ENCODE data around the gene KANTR.

Gene KANTR

DNA sequence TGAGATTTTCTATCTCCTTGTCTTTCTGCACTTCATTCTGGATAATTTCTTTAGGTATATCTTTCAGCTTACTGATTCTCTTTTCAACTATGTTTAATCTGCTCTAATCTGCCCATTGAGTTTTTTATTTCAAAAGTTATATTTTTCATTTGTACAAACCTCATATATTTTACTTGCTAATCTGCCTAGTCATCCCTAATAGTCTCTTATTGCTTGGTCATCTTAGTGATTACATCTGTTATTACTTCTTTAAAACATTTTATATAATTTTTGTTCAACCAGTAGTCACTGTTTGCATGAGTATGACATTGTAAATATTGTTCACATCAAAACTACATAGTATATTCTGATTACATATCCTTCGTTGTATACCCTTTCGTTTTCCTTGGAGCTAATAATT is 32.4 kb downstream of the KANTR start:
- TF ChIP-seq, protein P1, sequence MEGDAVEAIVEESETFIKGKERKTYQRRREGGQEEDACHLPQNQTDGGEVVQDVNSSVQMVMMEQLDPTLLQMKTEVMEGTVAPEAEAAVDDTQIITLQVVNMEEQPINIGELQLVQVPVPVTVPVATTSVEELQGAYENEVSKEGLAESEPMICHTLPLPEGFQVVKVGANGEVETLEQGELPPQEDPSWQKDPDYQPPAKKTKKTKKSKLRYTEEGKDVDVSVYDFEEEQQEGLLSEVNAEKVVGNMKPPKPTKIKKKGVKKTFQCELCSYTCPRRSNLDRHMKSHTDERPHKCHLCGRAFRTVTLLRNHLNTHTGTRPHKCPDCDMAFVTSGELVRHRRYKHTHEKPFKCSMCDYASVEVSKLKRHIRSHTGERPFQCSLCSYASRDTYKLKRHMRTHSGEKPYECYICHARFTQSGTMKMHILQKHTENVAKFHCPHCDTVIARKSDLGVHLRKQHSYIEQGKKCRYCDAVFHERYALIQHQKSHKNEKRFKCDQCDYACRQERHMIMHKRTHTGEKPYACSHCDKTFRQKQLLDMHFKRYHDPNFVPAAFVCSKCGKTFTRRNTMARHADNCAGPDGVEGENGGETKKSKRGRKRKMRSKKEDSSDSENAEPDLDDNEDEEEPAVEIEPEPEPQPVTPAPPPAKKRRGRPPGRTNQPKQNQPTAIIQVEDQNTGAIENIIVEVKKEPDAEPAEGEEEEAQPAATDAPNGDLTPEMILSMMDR (IDR thresholded peaks at IDR 0.05; ENCODE audit: low read depth, low read length, missing control alignments): no peak
- H3K4me3 ChIP-seq (replicated peaks; ENCODE audit: low read depth, low read length): no peak overlapping the region
- DNase-seq (ENCODE audit: extremely low read depth, low read depth): no peak

DNA sequence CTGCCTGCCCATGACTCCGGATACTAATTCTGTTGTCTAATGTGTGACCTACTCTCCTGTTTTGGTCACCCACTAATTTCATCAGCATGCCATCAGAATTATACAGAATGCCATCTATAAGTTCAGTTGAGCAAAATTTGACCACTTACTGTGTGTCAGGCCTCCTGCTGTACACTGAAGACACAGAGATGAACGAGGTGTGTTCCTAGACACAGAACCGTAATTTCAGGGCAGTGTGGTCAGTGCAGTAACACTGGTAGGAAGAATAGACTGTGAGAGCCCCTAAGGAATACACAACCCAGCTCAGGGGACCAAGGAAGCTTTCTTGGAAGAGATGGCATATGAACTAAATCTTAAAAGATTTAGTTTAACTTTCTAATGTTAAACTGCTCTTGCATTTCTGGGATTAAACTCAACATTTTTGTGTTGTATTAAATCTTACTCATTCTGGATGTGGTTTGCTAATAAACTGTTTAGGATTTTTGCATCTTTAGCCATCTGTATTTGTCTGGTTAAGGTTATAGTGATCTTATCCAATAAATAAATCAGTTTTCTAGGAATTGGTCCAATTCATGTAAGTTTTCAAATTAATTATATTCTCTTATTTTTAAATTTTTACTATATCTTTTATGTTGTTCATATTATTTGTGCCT is 34.3 kb downstream of the KANTR start:
- no peak for DNase-seq (ENCODE audit: extremely low read depth, low read depth)
- no peak overlapping the region for H3K4me3 ChIP-seq (replicated peaks; ENCODE audit: low read depth, low read length)
- TF ChIP-seq, protein P1 (IDR thresholded peaks at IDR 0.05; ENCODE audit: low read depth, low read length, missing control alignments): no peak

DNA sequence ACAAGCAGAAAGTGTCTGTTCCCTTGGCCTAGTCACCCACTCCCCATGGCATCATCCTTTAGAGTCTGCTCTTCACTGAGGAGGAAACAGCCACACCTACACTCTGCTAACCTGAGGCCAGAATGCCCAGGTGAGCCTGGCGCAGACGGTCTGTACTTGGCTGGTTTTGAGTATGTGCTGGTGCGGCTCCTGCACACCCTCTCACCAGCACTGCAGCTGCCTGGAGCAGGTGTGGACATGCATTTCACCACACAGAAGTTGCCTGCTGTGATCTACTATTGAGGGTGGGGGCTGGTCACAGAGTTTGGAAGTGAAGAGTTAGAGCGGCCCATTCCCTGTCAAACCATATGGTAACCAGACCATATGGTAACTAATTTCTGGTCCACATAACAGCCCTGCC is 39.5 kb downstream of the KANTR start:
- no peak overlapping the region for H3K4me3 ChIP-seq (replicated peaks; ENCODE audit: low read depth, low read length)
- DNase-seq (ENCODE audit: extremely low read depth, low read depth): no peak
- TF ChIP-seq, protein P1 (IDR thresholded peaks at IDR 0.05; ENCODE audit: low read depth, low read length, missing control alignments): no peak

DNA sequence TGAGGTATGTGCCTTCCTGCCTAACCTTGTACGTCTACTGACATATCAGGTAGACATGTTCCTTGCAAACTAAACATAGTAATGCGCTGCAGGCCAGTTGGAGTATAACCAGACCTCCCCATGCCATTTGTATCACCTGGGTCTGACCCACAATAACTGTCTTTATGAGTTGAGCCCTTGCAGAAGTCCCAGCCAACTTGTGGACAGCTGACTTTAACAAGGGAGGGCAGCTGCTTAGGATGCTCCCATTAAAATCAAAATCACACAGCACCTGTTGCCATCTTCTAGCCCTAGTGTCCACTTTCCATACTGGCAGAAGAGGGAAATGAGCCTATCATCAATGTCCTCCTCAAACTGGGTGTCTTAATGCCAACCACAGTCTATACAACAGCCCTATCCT is 41.6 kb downstream of the KANTR start:
- TF ChIP-seq, protein P1 (IDR thresholded peaks at IDR 0.05; ENCODE audit: low read depth, low read length, missing control alignments): no peak

DNA sequence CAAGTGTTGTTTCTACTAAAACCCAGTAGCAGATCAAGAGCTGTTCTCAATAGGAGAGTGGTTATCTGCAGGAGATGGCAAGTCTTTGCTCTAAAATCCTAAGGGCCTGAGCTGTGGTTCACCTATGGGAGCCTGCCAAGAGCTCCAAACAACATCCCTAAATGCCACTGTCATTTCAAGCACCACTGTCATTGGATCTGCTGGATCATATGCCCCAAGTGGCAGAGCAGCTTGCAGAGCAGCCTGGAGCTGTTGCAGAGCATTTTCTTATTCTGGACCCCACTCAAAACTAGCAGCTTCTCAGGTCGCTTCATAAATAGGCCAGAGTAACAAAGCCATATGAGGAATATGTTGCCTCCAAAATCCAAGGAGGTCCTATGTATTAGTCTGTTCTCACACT is 59.6 kb downstream of the KANTR start:
- TF ChIP-seq, protein P1 (IDR thresholded peaks at IDR 0.05; ENCODE audit: low read depth, low read length, missing control alignments): no peak
- H3K4me3 ChIP-seq (replicated peaks; ENCODE audit: low read depth, low read length): no peak overlapping the region
- no peak for DNase-seq (ENCODE audit: extremely low read depth, low read depth)

More for the DNA sequence above, 41.6 kb downstream of the KANTR start:
- H3K4me3 ChIP-seq (replicated peaks; ENCODE audit: low read depth, low read length): no peak overlapping the region
- DNase-seq (ENCODE audit: extremely low read depth, low read depth): no peak

DNA sequence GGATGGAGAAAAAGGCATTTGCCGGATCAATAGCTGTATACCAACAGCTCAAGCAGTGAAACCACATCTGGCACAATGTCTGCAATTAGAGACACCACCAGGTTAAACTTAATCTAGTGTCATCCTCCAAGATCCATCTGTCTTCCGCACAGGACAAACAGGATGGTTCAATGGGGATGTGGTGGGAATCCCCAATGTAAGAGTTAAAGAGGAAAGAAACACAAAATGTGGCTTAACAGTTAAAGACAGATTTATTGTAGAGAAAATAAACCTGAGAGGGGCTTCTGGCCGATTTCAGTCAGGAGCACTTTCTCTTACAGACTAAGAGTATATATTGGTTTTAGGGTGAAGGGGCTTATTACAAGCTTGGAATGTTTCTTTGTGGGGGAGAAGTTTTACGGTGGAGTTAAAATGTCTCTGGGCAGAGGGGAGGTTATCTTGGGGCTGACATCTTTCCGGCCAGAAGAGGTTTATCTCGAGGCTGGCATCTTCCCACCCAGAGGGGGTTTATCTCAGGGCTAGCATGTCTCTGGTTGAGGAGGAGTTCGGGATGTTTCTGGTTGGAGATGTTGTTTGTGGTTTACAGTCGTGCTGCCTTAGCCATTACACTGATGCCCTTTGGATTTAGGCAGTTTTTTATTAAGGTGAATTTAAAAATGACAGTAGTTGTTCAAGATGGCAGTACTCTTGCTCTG is 61.7 kb downstream of the KANTR start:
- H3K4me3 ChIP-seq (replicated peaks; ENCODE audit: low read depth, low read length): no peak overlapping the region
- TF ChIP-seq, protein P1 (IDR thresholded peaks at IDR 0.05; ENCODE audit: low read depth, low read length, missing control alignments): no peak
- no peak for DNase-seq (ENCODE audit: extremely low read depth, low read depth)

All from HFF-Myc (cell line).